Skeletal muscle cell (primary cell): ENCODE results near the gene ZBTB21.
A peak's percentile ranks its signal among the peaks of the same experiment; 100 is the strongest.
"Not testable (repeated sequence)": the region's sequence is repeated elsewhere in the genome, so short reads cannot be mapped to it uniquely, and the experiment has no call there.

ENCODE experiments used
- DNase-seq: peaks from one replicate; pipeline ENCODE4 v3.0.0-alpha.2; 2010; ENCODE audit warnings: low read depth
- H3K4me3 ChIP-seq: 2 replicates; pipeline ENCODE4 v1.5.1; 2011; ENCODE audit warnings: low read depth, mild to moderate bottlenecking, control low read depth, low read length, moderate library complexity

ZBTB21 gene

DNA sequence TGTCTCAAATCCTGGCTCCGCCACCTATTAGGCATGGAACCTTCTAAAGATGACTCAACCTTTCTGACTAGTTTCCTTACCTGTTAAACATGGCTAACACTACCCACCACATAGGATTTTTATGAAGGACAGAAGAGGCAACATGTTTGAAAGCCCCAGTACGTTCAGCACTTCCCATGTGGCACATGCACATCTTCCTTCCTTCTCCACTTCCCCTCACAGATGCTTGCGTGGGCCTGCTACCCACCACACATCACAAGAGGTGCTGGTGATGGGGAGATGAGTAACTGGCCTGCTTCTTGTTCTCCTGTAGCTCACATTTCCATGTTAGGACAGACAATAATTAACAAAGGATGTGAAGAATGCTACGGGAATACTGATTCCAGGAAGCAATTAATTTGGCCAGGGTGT lies 7.1 kb downstream of the ZBTB21 start:
- no peak overlapping the region for H3K4me3 ChIP-seq
- peak; percentile 37 for DNase-seq

DNA sequence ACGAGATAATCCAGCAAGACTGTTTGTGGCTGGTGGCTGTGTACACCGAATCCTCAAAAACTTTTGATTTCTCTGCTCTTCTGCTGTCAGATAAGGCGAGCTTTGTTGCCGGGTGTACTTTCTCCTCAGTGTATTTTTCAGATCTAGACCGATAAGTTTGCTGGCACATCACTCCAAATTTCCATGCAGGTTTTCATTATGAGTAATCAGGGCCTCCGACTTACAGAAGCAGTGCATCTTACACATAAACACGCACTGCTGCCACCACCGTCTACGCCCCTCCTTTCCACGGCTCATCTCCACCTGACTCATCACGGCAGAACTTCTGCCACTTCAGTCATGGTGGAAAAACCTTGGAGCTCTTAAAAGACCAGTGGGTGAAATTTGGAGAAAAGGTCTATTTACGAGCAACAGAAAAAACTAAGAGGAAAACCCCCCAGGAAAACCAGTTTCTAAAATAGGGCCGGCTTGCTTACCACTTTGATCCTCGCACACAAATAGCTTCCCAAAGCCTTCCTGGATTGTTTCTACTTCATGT lies 7.7 kb downstream of the ZBTB21 start:
- H3K4me3 ChIP-seq = no peak overlapping the region
- peak; percentile 84 for DNase-seq

DNA sequence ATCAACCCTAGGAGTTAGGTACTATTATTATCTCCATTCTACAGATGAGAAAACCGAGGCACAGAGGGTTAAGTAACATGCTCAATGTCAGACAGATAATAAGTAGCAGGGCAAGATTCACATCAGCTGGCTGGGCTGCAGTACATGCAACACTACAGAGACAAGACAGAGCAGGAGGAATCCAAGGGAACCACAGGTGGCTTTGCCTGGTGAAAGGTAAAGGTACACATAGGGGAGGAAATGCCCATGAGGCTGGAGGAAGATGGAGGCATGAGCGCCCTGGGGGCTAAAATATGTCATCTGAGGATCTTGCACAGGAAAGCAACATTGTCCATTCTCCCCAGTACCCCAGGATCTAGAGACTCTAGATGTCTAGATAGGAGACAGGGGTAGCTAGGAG lies 8.4 kb downstream of the ZBTB21 start:
- no peak overlapping the region for H3K4me3 ChIP-seq
- DNase-seq = no peak

DNA sequence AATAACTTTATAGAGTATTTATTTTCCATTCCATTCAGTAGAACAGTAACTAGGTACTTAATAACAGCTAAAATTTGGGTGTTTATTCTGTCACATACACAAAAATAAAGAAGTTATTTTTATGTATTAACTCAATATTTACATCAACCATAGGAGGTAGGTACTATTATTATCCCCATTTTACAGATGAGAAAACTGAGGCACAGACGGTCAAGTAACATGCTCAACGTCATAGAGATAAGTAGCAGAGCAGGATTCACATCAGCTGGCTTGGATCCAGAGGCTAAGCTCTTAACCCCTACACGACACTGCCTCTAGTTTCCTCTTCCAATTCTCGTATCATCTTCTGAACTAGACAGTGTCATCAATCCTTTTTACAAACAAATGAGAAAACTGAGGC lies 9.3 kb downstream of the ZBTB21 start:
- H3K4me3 ChIP-seq = no peak overlapping the region
- no peak for DNase-seq

DNA sequence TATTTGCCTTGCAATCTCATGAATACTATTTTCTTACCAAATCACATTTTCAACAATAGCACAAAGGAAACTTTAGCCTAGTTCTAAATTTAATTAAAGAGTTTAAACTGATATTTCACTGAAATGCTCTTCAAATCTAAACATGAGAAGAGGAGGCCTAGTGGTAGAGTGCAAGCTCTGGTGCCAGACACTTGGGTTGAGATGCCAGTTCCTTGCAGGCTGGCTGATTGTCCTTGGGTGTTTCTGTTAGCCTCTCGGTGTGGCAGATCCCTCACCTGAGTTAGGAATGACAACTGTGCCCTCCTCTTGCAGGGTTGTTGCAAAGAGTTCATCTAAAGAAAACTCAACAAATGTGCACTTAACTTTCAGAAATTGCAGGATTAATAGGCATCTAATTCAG lies 12.5 kb downstream of the ZBTB21 start:
- DNase-seq = no peak
- H3K4me3 ChIP-seq = no peak overlapping the region

DNA sequence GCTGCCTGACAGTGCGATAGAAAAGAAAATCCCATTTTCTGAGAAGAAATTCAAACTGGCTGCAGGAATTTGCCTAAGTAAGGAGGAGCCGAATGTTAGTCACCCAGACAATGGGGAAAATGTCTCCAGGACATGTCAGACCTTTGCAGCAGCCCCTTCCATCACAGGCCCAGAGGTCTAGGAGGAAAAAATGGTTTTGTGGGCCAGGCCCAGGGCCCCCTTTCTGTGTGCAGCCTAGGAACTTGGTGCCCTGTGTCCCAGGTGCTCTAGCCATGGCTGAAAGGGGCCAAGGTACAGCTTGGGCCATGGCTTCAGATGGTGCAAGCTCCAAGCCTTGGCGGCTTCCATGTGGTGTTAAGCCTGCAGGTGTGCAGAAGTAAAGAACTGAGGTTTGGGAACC lies 14.6 kb downstream of the ZBTB21 start:
- no peak for DNase-seq

DNA sequence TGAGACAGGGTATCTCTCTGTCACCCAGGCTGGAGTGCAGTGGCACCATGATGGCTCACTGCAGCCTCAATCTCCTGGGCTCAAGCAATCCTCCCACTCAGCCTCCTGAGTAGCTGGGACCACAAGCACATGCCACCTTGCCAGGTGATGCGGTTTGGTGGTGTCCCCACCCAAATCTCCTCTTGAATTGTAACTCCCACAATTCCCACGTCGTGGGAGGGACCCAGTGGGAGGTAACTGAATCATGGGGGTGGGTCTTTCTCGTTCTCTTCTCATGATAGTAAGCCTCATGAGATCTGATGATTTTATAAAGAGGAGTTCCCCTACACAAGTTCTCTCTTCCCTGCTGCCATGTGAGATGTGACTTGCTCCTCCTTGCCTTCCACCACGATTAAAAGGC lies 15.5 kb downstream of the ZBTB21 start:
- not testable (repeated sequence) for H3K4me3 ChIP-seq, DNase-seq

More for the DNA sequence above, 14.6 kb downstream of the ZBTB21 start:
- no peak overlapping the region for H3K4me3 ChIP-seq

DNA sequence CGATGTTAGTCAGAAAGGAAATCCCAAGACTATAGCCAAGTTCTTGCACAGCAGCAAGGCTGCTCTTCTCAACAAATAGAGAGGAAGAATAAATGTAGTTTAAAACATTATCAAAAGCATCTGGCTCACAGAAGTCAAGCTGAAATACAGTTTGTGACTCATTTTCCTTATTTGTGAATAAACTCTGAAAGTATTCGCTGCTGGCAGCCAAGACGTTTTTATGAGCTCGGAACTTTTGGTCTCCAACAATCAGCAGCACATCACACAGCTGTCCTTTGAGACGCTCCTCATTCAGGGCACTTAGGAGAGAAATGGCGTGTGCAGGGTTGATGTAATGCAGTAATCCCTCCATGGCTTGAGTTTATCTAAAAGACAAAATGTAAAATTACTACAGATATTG lies 16.4 kb downstream of the ZBTB21 start:
- DNase-seq = peak; percentile 84
- no peak overlapping the region for H3K4me3 ChIP-seq

DNA sequence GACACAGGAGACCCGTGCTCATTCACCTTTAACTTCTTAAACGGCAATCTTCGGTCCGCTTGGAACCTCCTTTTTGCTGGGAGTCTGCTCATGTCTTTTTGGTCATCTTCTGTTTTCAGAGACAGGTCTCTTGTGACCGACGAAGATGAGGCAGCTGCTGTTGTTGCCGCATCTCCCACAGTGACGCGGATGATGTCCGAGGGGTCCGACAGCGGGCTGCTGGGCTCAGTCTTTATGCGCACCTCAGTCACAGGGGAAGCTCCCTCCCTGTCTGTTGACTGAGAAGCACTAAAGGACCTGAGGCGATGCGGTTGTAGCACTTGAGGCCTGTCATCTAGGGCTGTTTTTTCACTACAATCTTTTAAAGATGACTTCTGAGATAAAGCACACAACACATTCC lies 17.6 kb downstream of the ZBTB21 start:
- no peak overlapping the region for H3K4me3 ChIP-seq

DNA sequence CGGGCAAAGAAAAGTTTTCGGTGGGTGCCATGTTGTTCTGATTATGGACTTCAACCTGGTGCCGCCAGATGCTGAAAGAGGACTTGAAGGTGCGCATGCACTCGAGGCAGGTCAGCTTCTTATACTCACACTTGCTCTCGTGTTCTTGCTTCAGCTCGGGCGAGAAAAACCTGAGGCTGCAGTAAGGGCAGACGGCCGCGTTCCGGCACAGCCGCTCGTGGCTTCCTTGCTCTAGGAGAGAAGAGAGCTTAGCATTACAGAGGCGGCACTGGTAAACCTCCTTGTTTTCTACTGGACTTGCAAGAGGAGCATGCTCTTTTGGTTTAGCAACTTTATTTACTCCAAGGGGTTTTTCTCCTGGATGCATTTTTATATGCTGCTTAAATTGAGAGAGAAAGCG lies 18.5 kb downstream of the ZBTB21 start:
- no peak overlapping the region for H3K4me3 ChIP-seq
- no peak for DNase-seq

More for the DNA sequence above, 17.6 kb downstream of the ZBTB21 start:
- DNase-seq = no peak

DNA sequence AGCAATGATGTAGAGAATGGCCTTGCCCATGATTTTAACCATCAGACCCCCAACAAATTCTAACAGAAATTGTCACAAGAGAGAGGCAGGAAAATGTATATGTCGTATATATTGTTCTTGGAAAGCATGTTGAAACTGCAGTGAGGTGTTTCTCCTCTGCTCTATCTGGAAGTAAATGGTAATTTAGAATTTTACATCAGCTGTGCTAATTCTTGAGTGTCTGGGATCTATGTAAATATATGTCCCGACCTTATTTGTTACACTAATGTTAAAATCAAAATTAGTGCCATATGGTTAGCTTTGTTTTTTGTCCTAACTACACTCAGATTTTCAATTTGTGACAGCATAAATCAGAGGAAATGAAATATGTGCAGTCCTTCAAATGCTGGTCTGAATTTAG lies 20.5 kb downstream of the ZBTB21 start:
- no peak for DNase-seq
- no peak overlapping the region for H3K4me3 ChIP-seq

DNA sequence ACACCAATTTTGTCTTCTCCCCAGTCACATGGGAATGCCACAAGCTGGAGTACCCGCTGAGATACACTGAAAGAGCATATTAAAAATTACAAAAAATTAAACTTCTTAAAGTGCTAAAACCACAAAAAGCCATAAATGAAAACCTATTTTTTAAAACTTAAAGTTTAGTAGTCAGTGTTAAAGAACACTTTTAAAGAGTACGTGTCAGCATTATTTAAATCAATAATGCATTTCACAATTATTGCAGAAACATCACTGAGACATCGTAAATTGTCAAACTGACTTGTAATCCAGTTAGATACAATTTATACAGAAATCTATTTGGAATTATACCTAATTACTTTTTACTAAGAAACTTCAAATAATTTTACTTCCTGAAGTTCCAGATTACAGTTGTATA lies 22.9 kb downstream of the ZBTB21 start:
- DNase-seq = no peak
- no peak overlapping the region for H3K4me3 ChIP-seq

DNA sequence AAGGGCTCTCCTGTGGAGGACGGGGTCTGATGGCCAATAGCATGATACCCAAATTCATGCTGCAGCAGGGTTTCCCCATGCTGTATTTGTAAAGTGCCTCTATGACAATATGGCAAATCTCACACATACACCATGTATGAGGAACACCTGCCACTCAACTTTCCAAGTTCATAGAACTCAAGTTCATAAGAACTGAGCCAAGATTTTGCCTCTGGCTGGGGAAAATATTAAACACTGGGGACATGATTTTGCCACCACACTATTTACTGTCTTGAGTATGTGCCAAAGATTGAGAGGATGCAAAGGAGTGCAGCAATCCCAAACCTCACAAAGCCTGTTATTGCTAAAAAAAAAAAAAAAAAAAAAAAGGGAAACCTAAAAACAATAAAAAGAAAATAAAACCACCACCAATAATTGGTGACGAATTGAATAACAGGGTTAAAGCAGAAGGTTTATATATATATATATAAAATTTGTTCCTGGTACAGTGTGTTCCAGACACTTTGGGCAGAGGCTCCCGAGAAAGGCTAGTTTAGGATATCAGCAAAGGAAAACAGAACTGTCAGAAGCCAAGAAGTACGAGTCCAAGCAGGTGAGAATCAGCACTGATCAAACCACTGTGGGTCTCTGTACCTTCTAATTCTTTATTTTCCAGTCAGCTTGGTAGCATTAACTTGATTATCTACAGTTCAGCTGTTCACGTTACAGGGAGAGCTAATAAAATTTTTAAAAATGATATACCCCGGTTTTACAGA lies 24.3 kb downstream of the ZBTB21 start:
- no peak for DNase-seq
- H3K4me3 ChIP-seq = no peak overlapping the region

DNA sequence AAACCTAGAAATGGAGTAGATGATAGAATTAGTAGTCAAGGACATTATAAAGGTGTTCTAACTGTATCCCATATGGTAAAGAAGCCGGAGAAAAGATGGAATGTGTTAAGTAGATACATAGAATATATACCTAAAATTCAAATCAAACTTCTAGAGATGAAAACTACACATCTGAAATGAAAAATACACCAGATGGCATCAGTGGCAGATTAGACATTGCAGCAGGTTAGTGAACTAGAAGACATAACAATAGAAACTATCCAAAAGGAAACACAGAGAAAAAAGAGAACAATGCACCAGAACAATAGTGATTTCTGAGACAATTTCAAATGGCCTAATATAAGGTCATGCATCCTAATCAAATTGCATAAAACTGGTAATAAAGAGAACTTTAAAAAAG lies 26.9 kb downstream of the ZBTB21 start:
- DNase-seq = no peak
- H3K4me3 ChIP-seq = no peak overlapping the region

DNA sequence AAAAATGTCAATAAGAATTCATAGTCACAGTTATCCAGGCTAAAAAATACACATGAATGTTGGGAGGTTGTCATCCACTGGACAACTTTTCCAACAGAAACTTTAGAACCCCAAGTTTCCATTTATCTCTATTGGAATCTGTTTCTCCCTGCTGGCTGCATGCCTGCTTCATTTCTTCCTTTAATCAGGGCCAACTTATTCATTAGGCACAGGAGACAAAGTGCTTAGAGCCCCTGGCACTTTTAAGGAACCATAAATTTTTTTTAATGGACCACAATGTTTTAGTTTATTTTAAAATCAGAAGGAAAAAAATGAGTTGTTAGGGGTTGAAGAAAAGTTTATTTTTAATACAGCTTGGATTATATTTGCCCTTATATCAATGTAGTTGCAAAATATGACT lies 29.6 kb downstream of the ZBTB21 start:
- no peak overlapping the region for H3K4me3 ChIP-seq
- no peak for DNase-seq

DNA sequence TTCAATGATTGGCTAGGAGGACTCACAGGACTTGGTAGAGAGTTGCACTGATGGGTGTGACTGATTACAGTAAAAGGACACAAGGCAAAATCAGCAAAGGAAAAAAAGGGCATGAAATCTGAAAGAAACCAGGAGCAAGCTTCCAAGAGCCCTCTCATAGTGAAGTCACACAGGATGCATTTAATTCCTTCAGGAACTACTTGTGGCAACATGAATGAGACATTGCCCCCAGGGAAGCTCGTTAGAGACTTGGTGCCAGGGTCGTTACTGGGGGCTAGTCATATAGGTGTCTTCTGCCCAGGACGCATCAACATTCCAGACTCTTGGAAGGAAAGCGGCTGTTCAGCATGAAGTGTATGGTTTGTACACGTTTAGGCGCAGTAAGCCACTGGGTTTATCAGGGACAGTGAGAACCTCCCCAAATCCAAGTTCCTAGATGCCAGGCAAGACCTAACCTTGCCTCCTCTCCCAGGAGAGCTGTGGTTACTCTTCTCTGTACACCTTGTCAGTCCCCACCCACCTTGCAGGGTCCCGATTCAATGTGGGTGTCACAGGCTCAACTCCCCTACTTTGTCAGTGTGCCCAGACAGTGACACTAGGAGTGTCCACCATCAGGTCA lies 30.3 kb downstream of the ZBTB21 start:
- DNase-seq = no peak
- H3K4me3 ChIP-seq = no peak overlapping the region

DNA sequence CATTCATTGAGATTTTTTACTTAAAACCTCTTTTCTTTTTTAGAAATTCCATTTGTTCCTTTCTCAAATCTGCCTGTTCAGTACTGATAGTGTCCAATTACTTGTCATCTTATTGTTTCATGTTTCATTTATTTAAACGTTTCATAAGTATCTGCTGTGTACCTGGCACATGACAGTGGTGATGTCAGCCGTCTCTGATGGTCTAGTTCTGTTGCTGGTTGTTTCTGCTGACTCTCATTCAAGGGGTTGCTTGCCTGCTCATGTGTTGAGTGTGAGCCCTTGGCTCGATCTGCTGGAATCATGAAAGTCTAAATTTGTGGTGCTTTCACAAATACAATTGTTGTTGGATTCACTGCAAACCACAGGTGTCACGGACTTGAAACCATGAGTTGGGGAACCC lies 30.8 kb downstream of the ZBTB21 start:
- no peak overlapping the region for H3K4me3 ChIP-seq
- no peak for DNase-seq

DNA sequence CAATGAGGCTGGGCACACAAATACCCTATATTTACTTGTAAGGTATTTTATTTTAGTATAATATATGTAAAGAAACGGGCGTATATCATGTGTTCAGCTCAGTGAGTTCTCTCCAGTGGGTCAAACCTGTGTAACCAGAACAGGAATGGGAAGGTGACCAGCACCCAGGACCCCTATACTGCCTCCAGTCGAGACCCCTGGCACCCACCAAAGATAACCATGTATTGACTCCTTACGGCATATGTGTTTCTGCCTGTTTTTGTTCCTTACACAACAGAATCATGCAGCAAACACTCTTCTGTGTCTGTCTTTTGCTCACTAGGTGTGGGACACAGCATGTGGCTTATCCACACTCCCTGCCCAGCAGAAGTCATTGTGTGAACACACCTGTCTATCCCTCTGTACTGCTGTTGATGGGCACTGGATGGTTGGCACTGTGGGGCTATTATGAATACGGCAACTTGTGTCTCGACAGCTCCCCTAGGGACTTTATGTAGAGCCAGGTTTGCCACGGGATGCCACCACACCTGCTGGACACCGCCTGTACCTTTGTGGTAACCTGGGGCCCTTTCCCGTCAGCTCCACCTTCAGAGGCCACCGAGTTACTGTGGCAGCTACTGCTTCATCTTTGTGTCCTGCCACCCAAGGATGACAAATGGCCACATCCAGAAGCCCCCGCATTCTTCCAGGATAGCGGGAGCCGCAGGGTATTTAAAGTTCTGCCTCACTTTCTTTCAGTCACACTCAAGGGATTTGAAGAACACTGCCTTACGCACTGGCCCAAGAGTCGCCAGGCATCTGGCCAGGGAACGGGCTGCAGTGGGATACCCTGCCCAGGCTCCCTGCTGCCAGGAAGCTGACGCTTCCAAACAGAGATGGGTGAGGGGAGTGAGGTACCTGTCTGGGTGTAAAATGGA lies 32.9 kb downstream of the ZBTB21 start:
- H3K4me3 ChIP-seq = no peak overlapping the region
- DNase-seq = no peak

DNA sequence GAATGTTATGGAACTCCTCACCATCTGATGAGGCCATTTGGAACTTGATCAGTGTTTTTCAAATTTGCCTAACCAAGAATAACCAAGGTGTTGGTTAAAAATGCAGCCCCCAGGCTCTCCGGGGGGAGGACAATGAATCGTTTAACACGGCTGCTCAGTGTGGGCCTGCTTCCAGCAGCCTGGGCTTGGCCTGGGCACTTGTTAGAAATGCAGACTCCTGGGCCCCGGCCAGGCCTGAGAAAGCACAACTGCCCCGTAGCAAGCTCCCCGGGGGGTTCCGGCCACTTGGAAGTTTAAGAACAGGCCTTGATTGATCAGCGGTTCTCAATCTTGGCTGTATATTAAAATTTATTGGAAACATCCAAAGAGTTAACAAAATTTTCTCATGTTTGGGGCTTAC lies 33.5 kb downstream of the ZBTB21 start:
- no peak overlapping the region for H3K4me3 ChIP-seq
- no peak for DNase-seq
